Measurements from ENCODE around the gene CREBRF.

GRCh38 chr5:173159256-173159655 is 103.1 kb downstream of the CREBRF start:
- TF ChIP-seq EZH2phosphoT487 (IDR thresholded peaks at IDR 0.05; ENCODE audit: insufficient read depth, low read depth) (no peak), EZH2 (IDR thresholded peaks at IDR 0.05; ENCODE audit: insufficient read depth, poor library complexity, severe bottlenecking) (no peak)

Measured in GM23248 (cell line).